ENCODE data around the gene KIF3A.

KIF3A gene

DNA sequence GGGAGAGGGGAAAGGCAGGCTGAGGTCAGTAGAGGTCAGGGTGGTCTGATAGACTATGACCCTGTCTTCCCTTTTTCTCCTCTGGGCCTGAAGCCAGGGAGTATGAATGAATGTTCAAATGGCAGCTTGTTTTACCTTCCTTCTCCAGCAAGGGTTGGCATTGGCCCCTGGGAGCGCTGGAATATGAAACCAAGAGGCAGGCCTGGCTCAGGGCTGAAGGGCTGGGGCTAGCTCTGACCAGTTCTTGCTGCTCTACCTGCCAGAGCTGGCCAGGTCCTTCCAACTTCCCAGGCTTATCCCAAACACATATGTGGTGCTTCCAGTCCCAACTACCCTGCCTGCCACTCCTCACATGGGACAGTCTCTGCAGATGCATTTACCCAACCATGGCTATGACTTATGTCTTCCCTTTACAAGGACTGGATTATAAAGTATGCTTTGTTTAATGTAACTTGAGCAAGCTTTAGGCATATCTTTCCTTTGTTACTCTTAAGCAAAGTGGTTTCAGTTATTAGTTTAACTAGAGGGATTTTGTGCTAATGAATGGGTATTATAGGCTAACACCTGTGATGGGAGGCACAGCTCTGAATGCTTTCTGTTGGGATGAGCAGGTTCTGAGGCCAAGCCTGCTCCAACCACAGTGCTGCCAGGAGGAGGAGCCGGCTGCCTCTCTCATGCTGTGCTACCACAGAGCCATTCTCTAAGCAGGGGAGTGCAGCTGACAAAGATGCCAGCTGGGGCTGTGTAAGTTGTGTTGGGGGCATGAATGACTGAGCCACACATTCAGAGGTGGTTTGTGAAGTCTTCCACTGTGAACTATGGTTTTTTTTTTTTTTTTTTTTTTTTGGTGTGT, 16.0 kb upstream of the KIF3A start:
- no peaks in the 10 kb centered on the region for H3K9me3 ChIP-seq (ENCODE audit: control insufficient read depth, insufficient read depth, low read length)
- no peaks in the 10 kb centered on the region for H3K4me1 ChIP-seq (ENCODE audit: insufficient read depth, low read length)
- no peak overlapping the region for H3K9ac ChIP-seq (ENCODE audit: low read depth, low read length)
- no peaks in the 10 kb centered on the region for H3K36me3 ChIP-seq (ENCODE audit: insufficient read depth, low read length)

- Histone ChIP-seq H3K9me3 (ENCODE audit: control insufficient read depth, insufficient read depth, low read length) (no peaks in the 10 kb centered on the region), H3K4me1 (ENCODE audit: insufficient read depth, low read length) (no peaks in the 10 kb centered on the region), H3K9ac (ENCODE audit: low read depth, low read length) (no peak overlapping the region), H3K36me3 (ENCODE audit: insufficient read depth, low read length) (no peaks in the 10 kb centered on the region)
These were observed 15.3 kb upstream of the KIF3A start for GRCh38 chr5:132752581-132753125.

GRCh38 chr5:132751971-132752580, 14.7 kb upstream of the KIF3A start:
- H3K9ac ChIP-seq (ENCODE audit: low read depth, low read length), result no peak overlapping the region
- no peaks in the 10 kb centered on the region for H3K4me1 ChIP-seq (ENCODE audit: insufficient read depth, low read length)
- no peaks in the 10 kb centered on the region for H3K36me3 ChIP-seq (ENCODE audit: insufficient read depth, low read length)
- no peaks in the 10 kb centered on the region for H3K9me3 ChIP-seq (ENCODE audit: control insufficient read depth, insufficient read depth, low read length)

DNA sequence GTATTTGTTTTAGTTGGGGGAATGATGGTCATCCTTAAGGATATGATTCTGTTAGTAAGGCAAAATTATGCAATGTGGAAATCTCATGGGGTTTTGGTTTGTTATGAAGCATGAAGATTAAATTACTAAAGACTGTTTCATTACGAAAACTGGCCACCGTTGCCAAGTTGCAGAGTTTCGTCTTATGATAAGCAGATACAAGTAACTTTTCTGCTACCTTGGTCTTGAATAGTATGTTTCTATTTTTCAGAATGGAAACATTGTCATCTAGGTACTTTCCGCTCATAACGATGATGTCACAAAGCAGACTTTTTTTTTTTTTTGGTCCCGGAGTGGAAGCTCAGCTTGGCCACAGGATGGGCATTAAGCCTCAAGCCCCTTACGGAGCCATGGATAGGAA, 14.1 kb upstream of the KIF3A start:
- Histone ChIP-seq H3K9me3 (ENCODE audit: control insufficient read depth, insufficient read depth, low read length) (no peaks in the 10 kb centered on the region), H3K4me1 (ENCODE audit: insufficient read depth, low read length) (no peaks in the 10 kb centered on the region), H3K36me3 (ENCODE audit: insufficient read depth, low read length) (no peaks in the 10 kb centered on the region), H3K9ac (ENCODE audit: low read depth, low read length) (no peak overlapping the region)

GRCh38 chr5:132750471-132751230, 13.3 kb upstream of the KIF3A start:
- no peaks in the 10 kb centered on the region for H3K4me1 ChIP-seq (ENCODE audit: insufficient read depth, low read length)
- no peaks in the 10 kb centered on the region for H3K9me3 ChIP-seq (ENCODE audit: control insufficient read depth, insufficient read depth, low read length)
- H3K9ac ChIP-seq (ENCODE audit: low read depth, low read length), result no peak overlapping the region
- H3K36me3 ChIP-seq (ENCODE audit: insufficient read depth, low read length), result no peaks in the 10 kb centered on the region

DNA sequence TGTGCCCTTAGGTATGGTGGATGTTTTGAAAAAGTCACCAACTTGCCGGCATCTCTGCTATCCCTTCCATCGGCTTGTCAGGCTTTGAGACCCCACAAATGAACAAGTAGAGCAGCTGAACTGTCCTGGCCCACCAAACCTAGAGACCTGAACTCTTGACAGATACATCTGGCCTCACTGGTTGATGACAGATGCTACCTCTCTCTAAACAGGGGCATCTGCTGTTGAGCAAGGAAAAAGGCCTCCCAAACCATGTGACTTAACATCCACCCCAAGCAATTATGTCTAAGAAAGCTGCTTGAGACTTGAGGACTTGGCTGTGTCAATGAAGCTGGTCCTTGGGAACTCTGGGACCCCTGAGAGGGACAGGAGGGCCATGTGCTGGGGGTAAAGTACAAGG, 12.2 kb upstream of the KIF3A start:
- Histone ChIP-seq H3K9ac (ENCODE audit: low read depth, low read length) (no peak overlapping the region), H3K9me3 (ENCODE audit: control insufficient read depth, insufficient read depth, low read length) (no peaks in the 10 kb centered on the region), H3K36me3 (ENCODE audit: insufficient read depth, low read length) (no peaks in the 10 kb centered on the region), H3K4me1 (ENCODE audit: insufficient read depth, low read length) (no peaks in the 10 kb centered on the region)

DNA sequence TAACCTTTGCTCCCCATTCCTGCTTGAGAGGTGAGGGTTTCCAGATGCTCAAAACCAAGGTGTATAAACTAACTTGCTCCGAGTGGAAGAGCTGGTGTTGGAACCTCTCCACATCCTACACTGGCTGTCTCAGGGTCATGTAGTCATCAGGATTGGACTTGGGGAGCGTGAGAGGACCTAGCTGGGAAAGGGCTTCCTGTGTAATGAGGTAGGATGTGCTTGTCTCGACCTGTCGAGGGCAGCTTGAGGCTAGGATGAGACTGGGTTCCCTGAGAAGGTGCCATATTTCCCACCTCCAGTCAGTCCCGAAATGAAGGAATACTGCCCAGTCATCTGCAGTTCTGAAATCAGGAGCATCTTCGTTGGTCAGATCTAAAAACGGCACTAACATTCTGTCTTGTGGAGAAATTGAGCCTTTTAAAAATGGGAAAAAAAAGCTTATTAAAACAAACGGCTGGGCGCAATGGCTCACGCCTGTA, 11.2 kb upstream of the KIF3A start:
- Histone ChIP-seq H3K9ac (ENCODE audit: low read depth, low read length) (no peak overlapping the region), H3K4me1 (ENCODE audit: insufficient read depth, low read length) (no peaks in the 10 kb centered on the region), H3K36me3 (ENCODE audit: insufficient read depth, low read length) (no peaks in the 10 kb centered on the region), H3K9me3 (ENCODE audit: control insufficient read depth, insufficient read depth, low read length) (no peaks in the 10 kb centered on the region)

DNA sequence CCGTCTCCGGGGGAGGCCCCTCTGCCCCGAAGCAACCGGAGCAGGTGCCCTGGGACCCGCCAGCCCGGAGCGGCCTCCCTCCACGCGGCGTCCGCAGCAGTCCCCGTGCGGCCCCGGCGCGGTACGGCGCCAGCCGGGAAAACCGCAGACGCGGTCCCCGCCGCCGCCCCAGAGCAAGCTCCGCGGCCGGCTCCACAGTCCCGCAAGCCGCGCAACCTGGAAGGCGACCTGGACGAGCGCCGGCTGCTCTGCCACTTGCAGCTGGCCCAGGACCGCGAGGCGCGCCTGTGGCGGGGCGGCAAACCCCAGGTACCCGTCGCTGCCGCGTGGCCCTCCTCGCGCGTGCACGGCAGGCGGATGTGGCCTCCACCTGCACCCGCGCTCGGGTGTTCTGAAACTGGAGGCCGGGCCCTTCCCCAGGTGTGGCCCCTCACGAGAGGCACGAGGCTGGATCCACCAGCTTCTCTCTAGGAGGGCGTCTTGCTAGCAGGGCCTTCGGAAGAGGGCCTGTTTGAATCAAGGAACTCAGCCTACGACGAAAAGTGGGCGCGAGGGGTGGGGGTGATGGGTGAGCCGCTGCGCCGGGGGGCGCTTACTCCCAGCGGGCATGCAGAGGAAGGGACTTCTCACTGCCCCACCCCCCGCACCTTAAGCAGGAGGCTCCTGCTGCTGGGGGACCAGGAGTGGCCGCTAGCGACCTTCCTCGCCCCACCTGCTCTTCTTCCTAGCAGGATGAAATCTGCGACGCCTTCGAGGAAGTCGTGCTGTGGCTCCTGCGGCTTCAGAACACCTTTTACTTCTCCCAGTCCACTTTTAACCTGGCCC, 10.5 kb upstream of the KIF3A start:
- Histone ChIP-seq H3K9me3 (ENCODE audit: control insufficient read depth, insufficient read depth, low read length) (no peaks in the 10 kb centered on the region), H3K36me3 (ENCODE audit: insufficient read depth, low read length) (no peaks in the 10 kb centered on the region), H3K9ac (ENCODE audit: low read depth, low read length) (peak overlapping the region; percentile 61), H3K4me1 (ENCODE audit: insufficient read depth, low read length) (no peaks in the 10 kb centered on the region)

DNA sequence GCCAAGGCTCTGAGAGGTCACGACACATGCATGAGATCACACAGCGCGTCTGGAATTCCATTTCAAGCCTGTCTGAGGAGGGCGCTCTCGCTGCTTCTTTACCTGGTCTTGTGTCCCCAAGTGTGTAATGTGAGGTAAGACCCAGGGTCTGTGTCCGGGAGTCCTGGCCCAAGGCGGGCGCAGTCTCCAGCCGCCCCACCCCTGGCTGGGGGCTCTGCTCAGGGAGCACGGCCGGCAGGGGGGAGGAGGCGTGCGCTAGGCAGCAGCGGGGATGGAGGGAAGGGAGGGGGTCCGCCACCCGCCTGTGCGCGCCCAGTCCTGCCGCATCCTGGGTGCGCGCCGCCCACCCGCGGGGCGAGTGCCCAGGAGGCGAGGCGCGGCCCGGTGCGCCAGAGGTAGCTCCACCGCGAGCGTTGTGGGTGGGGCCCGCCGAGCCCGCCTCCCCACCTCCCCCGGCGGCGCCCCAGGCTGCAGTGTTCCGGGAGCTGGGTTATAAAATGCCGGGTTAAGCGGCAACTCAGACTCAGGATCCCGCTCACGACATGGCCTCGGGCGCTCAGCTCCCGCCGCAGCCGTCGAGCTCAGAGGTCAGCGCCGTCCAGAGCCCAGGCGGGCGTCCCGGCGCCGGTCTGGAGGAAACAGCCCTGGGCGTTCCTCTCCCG, 9.7 kb upstream of the KIF3A start, which contains the start of gene CCNI2:
Gene CCNI2 (plus strand): TSS at position 473 of the 662 bp plus-strand sequence. CDS start 70 bp downstream, at position 543.
- Histone ChIP-seq H3K9ac (ENCODE audit: low read depth, low read length) (peak within 1 kb of the TSS; percentile 61), H3K4me1 (ENCODE audit: insufficient read depth, low read length) (no peaks in the 10 kb centered on the region), H3K9me3 (ENCODE audit: control insufficient read depth, insufficient read depth, low read length) (no peaks in the 10 kb centered on the region), H3K36me3 (ENCODE audit: insufficient read depth, low read length) (no peaks in the 10 kb centered on the region)

DNA sequence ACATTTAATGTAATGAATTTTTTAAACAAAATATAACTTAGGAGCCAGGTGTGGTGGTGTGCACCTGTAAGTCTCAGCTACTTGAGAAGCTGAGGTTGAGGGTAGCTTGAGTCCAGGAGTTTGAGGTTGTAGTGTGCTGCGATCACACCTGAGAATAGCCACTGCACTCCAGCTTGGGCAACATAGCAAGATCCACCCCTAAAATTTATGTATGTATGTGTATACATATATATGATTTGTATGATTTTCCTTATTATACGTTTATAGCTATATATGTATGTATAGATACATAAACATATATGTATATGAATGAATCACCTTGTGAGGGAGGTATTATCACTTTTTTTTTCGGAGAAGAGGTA, 9.2 kb upstream of the KIF3A start:
- Histone ChIP-seq H3K4me1 (ENCODE audit: insufficient read depth, low read length) (no peaks in the 10 kb centered on the region), H3K9ac (ENCODE audit: low read depth, low read length) (no peak overlapping the region; the same call in 1 of the 2 replicates), H3K36me3 (ENCODE audit: insufficient read depth, low read length) (no peaks in the 10 kb centered on the region), H3K9me3 (ENCODE audit: control insufficient read depth, insufficient read depth, low read length) (no peaks in the 10 kb centered on the region)

- Histone ChIP-seq H3K4me1 (ENCODE audit: insufficient read depth, low read length) (no peaks in the 10 kb centered on the region), H3K9me3 (ENCODE audit: control insufficient read depth, insufficient read depth, low read length) (no peaks in the 10 kb centered on the region), H3K9ac (ENCODE audit: low read depth, low read length) (no peak overlapping the region), H3K36me3 (ENCODE audit: insufficient read depth, low read length) (no peaks in the 10 kb centered on the region)
These were observed 7.3 kb upstream of the KIF3A start for GRCh38 chr5:132744659-132745058.

GRCh38 chr5:132742626-132743025, 5.3 kb upstream of the KIF3A start:
- no peaks in the 10 kb centered on the region for H3K4me1 ChIP-seq (ENCODE audit: insufficient read depth, low read length)
- H3K9me3 ChIP-seq (ENCODE audit: control insufficient read depth, insufficient read depth, low read length), result no peaks in the 10 kb centered on the region
- no peak overlapping the region for H3K9ac ChIP-seq (ENCODE audit: low read depth, low read length)
- H3K36me3 ChIP-seq (ENCODE audit: insufficient read depth, low read length), result no peaks in the 10 kb centered on the region

DNA sequence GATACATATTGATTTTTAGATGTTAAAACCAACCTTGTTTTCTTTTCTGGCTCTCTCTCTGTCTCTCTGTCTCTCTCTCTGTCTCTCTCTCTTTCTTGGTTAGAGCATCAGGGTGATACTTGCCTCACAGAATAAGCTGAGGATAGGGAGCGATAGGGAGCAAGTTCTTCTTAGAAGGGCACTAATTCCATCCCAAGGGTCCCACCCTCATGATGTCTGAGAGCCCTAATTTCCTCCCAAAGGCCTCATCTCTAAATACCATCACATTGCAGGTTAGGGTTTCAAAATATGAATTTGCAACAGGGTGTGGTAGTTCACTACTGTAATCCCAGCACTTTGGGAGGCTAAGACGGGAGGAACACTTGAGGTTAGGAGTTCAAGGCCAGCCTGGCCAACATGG, 4.8 kb upstream of the KIF3A start:
- Histone ChIP-seq H3K36me3 (ENCODE audit: insufficient read depth, low read length) (no peaks in the 10 kb centered on the region), H3K9ac (ENCODE audit: low read depth, low read length) (no peak overlapping the region), H3K9me3 (ENCODE audit: control insufficient read depth, insufficient read depth, low read length) (no peaks in the 10 kb centered on the region), H3K4me1 (ENCODE audit: insufficient read depth, low read length) (no peaks in the 10 kb centered on the region)
